Adipocyte (in vitro differentiated cells): ENCODE data around the gene ADAMTS16.

Experiments used
- DNase-seq: peaks from one replicate; pipeline ENCODE4 v3.0.0-alpha.2; 2015; ENCODE audit warnings: low read depth
- H3K27me3 ChIP-seq: replicated peaks from 2 replicates; pipeline ENCODE4 v1.7.0; 2013; ENCODE audit warnings: mild to moderate bottlenecking, low read length, moderate library complexity; ENCODE audit not compliant: control insufficient read depth, insufficient read depth
- H3K36me3 ChIP-seq: 2 replicates; pipeline ENCODE4 v1.7.0; 2013; ENCODE audit warnings: low read length, mild to moderate bottlenecking, moderate library complexity; ENCODE audit not compliant: control insufficient read depth, insufficient read depth, severe bottlenecking
- H3K4me1 ChIP-seq: 2 replicates; pipeline ENCODE4 v1.7.0; 2013; ENCODE audit warnings: mild to moderate bottlenecking, low read length, moderate library complexity; ENCODE audit not compliant: control insufficient read depth, insufficient read depth
- H3K4me3 ChIP-seq: 2 replicates; pipeline ENCODE4 v1.7.0; 2013; ENCODE audit warnings: mild to moderate bottlenecking, low read length, moderate library complexity
- H3K9ac ChIP-seq: 2 replicates; pipeline ENCODE4 v1.7.0; 2013; ENCODE audit warnings: mild to moderate bottlenecking, low read length, moderate library complexity
- H3K9me3 ChIP-seq: 2 replicates; pipeline ENCODE4 v1.7.0; 2013; ENCODE audit warnings: mild to moderate bottlenecking, low read length, moderate library complexity; ENCODE audit not compliant: control insufficient read depth

The ADAMTS16 gene

DNA sequence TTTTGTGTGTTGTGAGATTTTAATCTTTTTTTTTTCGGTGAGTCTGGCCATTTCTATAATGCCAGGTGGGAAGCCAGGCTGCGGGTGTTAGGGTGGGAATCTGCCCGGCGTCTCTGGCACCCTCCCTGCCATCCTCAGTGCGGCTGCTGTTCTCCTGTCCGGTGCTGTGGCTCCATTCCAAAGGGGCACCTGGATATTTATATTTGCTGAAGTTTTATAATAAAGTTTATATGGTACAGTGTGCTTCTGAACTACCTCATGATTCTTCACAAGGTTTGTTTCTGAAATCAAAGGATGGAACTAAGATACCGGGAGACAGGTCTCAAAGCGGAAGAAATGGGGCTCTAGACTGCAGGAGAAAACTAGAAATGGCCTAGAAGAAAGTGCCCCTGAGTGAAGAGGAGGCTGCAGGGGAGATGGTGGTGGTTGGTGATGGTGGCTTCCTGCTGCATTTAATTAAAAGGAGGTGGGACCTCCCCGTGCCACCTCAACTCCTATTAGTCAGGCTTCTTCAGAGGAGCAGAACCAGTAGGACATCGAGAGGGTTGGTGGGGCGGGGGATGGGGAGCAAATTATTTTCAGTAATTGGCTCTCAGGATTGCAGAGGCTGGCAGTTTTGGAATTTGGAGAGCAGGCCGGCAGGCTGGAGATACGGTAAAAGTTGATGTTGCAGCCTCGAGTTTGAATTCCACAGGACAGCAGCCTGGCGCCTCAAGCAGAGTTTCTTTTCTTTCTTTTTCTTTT lies 180.1 kb downstream of the ADAMTS16 start:
- no peak overlapping the region for H3K4me3 ChIP-seq
- H3K27me3 ChIP-seq: peaks cover 12% of the 10 kb centered on the region
- H3K36me3 ChIP-seq: no peaks in the 10 kb centered on the region
- H3K9ac ChIP-seq: no peak overlapping the region
- DNase-seq: no peak
- no peaks in the 10 kb centered on the region for H3K9me3 ChIP-seq
- H3K4me1 ChIP-seq: no peaks in the 10 kb centered on the region

DNA sequence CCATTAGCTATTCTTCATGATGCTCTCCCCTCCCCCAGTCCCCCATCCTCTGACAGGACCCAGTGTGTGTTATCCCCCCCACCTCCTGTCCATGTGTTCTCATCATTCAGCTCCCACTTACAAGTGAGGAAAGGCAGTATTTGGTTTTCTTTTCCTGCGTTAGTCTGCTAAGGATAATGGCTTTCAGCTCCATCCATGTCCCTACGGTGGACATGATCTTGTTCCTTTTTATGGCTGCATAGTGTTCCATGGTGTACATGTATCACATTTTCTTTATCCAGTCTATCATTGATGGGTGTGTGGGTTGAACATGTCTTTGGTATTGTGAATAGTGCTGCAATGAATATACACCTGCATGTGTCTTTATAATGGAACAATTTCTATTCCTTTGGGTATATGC lies 181.0 kb downstream of the ADAMTS16 start:
- Histone ChIP-seq H3K4me3 (no peak overlapping the region), H3K4me1 (no peaks in the 10 kb centered on the region), H3K9ac (no peak overlapping the region), H3K9me3 (no peaks in the 10 kb centered on the region), H3K36me3 (no peaks in the 10 kb centered on the region), H3K27me3 (peaks cover 16% of the 10 kb centered on the region)
- no peak for DNase-seq

DNA sequence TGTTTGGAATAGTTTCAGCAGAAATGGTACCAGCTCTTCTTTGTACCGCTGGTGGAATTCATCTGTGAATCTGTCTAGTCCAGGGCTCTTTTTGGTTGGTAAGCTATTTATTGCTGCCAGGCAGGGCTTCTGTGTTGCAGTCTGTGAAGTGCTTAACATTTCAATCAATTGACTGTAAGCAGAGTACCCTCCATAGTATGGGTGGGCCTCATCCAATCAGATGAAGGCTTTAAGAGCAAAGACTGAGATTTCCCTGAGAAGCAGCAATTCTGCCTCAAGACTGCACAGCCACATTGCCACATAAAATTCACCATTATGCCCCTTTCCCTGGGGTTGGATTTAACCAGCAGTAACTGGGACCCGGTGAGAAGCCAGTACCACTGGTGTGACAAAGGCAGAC lies 183.4 kb downstream of the ADAMTS16 start:
- Histone ChIP-seq H3K4me3 (no peak overlapping the region), H3K9me3 (no peaks in the 10 kb centered on the region), H3K36me3 (no peaks in the 10 kb centered on the region), H3K9ac (no peak overlapping the region), H3K27me3 (peaks cover 31% of the 10 kb centered on the region), H3K4me1 (no peaks in the 10 kb centered on the region)
- no peak for DNase-seq

DNA sequence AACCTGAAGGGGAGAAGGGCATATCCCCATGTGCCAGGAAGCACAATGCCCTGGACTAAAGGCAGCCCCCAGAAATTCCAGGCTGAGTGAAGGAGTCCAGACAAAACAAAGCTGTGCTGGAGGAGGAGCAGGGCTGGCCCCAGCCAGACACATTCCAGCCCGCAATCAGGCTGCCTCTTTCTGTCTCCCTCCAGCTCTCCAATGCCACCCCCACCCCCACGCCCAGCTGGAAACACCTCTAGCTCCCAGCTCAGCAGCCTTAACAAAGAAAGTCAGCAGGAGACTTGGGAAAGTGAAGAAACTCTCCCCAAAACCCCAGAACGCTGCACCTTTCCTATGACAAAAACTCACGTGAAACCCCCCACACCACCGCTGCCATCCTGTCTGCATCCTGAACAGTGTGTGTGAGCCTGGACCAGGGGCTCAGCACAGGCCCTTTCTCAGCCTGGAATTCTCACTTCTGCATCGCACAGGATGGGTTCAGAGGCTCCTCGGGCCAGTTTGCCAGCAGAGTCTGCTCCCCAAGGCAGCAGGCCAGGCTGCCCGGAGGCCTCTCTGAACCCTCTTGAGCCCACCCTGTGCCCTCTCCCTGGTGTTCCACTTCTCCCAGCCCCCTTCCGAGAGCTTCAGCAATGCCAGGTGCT lies 186.1 kb downstream of the ADAMTS16 start:
- no peak for DNase-seq
- Histone ChIP-seq H3K4me1 (no peaks in the 10 kb centered on the region), H3K36me3 (no peaks in the 10 kb centered on the region), H3K9ac (no peak overlapping the region), H3K27me3 (peaks cover 27% of the 10 kb centered on the region), H3K4me3 (no peak overlapping the region), H3K9me3 (no peaks in the 10 kb centered on the region)

DNA sequence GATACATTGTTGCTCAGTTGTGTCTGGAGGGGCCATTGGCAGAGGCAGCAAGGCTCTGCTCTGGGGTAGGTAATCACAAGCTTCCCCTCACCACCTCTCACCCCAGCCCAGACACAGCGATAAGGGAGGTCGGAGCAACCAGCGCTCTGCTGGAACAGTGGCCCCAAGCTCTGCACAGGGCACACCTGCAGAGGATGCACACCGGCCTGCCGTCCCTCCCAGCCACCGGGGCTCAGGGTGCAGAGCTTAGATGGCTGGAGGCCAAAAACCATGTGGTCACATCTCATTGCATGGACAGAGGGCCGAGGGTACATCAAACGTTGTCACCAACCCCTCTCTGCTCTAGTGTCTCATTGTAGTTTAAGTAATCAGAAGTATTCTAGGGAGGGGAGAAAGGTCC lies 187.0 kb downstream of the ADAMTS16 start:
- no peak for DNase-seq
- no peak overlapping the region for H3K4me3 ChIP-seq
- H3K36me3 ChIP-seq: no peaks in the 10 kb centered on the region
- H3K9ac ChIP-seq: no peak overlapping the region
- H3K9me3 ChIP-seq: no peaks in the 10 kb centered on the region
- peaks cover 27% of the 10 kb centered on the region for H3K27me3 ChIP-seq
- no peaks in the 10 kb centered on the region for H3K4me1 ChIP-seq

DNA sequence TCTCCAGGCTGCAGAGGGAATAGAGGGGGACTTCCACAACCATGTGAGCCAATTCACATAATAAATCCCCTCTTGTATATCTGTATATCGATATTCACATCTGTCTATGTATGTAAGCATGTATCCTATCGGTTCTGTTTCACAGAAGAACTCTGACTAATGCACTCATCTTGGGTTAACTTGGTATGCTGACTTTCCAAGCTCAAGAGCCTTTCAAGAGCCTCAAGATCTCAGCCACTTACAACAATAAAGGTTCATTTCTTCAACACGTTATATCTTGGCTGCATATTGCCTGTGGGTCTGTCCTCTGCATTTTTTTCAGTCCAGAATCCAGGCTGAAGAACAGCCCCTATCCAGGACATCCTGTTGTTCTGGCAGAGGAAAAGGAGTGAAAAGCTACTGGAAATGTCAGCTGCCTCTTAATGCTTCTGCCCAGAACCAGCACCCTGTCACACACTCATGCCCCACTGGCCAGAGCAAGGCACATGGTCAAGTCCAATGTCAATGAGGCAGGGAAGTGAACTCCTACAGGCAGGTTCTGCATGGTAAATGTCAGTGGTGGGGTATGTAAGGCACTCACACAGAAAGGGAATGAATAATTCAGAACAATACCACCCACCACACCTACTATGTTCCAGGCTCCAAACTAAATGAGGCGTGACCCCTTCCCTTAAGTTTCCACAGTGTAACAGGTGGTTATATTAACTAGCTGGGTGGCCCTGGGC lies 190.8 kb downstream of the ADAMTS16 start:
- Histone ChIP-seq H3K36me3 (no peaks in the 10 kb centered on the region), H3K4me3 (no peak overlapping the region), H3K4me1 (peaks cover 6% of the 10 kb centered on the region), H3K27me3 (peaks cover 21% of the 10 kb centered on the region), H3K9me3 (no peaks in the 10 kb centered on the region), H3K9ac (no peak overlapping the region)
- no peak for DNase-seq

DNA sequence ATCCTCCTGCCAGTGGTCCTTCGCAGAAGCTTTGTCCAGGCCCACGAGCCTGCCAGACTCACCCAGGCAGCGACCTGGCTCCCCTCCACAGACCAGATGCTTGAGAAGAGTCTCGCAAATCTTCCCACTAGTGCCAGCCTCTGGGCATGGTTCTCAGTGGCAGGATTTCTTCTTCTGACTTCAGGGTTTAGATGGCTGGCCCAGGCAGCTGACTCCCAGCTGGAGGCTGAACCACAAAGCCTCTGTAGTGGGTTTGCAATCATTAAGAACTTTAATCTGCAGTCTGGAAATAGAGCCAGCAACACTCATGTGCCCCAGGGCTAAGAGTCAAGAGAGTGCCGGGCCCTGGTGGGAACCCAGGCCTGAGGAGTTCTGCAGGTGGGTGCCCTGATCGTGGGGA lies 191.7 kb downstream of the ADAMTS16 start:
- Histone ChIP-seq H3K27me3 (peaks cover 15% of the 10 kb centered on the region), H3K4me3 (no peak overlapping the region), H3K9ac (no peak overlapping the region), H3K36me3 (no peaks in the 10 kb centered on the region), H3K4me1 (peaks cover 12% of the 10 kb centered on the region), H3K9me3 (no peaks in the 10 kb centered on the region)
- DNase-seq: no peak

DNA sequence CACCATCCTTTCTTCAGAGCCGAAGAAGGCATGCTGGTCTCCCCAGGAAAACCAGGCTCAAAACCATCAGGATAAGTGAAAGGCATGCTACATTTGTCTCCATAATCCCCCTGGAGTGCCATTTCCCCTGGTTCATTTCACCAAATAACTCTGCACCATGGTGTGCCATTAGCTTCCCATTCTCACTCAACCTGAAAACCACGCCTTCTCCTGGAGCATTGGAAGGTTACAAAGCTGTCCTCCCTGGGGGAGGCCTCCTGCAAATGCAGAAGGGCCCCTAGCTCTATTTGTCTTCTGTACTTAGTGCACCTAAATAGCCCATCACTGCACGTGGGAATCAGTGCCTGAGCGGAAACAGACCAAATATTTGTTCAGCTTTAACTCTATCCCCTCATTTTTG lies 192.2 kb downstream of the ADAMTS16 start:
- no peak for DNase-seq

DNA sequence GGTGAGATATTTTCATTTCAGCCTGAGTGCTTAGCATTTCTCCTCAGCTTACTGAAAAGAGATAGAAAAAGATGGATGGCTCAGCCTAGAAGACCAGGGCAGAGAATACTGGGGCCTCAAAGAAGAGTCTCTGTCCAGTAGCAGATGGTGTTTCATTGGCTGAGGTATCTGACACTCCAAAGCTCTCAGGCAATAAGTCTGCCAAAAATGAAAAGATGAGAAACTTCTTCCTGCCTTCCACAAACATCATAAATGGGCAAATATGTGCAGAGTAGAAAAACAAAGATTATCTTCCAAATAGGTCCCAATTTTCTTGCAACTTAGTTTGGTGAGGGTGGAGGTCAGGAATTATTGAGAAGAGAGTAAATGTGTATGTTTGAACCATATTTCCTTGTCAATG lies 195.0 kb downstream of the ADAMTS16 start:
- no peaks in the 10 kb centered on the region for H3K36me3 ChIP-seq
- H3K4me3 ChIP-seq: no peak overlapping the region
- H3K4me1 ChIP-seq: peaks cover 19% of the 10 kb centered on the region
- no peak for DNase-seq
- no peak overlapping the region for H3K9ac ChIP-seq
- peaks cover 2% of the 10 kb centered on the region for H3K27me3 ChIP-seq
- no peaks in the 10 kb centered on the region for H3K9me3 ChIP-seq

More for the DNA sequence above, 192.2 kb downstream of the ADAMTS16 start:
- peaks cover 12% of the 10 kb centered on the region for H3K4me1 ChIP-seq
- H3K36me3 ChIP-seq: no peaks in the 10 kb centered on the region
- H3K9ac ChIP-seq: no peak overlapping the region
- no peaks in the 10 kb centered on the region for H3K9me3 ChIP-seq
- H3K27me3 ChIP-seq: peaks cover 15% of the 10 kb centered on the region
- H3K4me3 ChIP-seq: no peak overlapping the region

DNA sequence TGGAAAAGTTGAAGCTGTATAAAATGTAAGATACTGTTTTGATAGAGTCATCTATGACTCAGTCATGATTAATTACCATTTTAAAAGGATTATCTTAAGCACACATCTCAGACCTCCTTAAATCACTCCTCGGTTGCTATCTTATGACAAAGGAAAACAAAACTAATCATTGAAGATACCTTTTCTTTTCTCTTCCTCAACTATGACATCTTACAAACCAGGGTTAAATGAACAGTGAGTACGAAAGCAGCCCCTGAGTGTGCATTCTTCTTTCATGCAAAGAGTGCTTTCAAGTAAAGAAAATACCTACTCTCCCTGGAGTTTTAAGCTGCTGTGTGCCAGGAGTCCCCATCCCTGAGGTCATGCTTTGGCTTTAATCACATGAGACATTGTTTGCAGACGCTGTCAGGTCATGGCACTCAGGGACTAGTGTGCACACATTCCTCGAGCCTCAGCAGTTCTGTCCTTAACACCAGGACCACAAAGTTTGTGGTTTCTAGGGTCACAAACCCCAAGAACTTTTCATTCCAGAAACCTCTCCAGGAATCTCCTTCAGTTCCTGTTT lies 195.7 kb downstream of the ADAMTS16 start:
- Histone ChIP-seq H3K9ac (no peak overlapping the region), H3K27me3 (peaks cover 2% of the 10 kb centered on the region)

DNA sequence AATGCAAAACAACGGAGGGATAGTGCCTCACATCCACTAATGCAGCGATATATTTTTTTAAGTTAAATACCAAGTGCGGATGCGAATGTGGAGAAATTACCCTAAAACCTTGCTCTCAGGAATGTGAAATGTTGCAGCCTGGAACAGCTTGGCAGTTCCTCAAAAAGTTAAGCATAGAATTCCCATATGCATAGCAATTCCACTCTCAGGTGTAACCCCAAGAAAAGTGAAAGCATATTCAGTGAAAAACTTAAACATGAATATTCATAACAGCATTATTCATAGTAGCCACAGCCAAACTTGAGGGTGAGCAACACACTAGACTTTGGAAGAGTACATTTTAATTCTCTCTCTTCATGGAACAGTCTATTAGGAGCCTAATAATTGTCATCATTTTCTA lies 199.1 kb downstream of the ADAMTS16 start:
- Histone ChIP-seq H3K36me3 (no peaks in the 10 kb centered on the region), H3K4me1 (peaks cover 49% of the 10 kb centered on the region), H3K27me3 (no peaks in the 10 kb centered on the region), H3K9me3 (no peaks in the 10 kb centered on the region), H3K9ac (no peak overlapping the region), H3K4me3 (no peak overlapping the region)
- no peak for DNase-seq

More for the DNA sequence above, 195.7 kb downstream of the ADAMTS16 start:
- Histone ChIP-seq H3K9me3 (no peaks in the 10 kb centered on the region), H3K4me3 (peak overlapping the region; percentile 13), H3K36me3 (no peaks in the 10 kb centered on the region), H3K4me1 (peaks cover 25% of the 10 kb centered on the region)
- no peak for DNase-seq
